Erythroblast (primary cell): ENCODE results near the gene AK3.
"Not testable (repeated sequence)": the region's sequence is repeated elsewhere in the genome, so short reads cannot be mapped to it uniquely, and the experiment has no call there.

ENCODE experiments used
- GATA1 ChIP-seq: IDR thresholded peaks from 2 replicates; pipeline ENCODE4 v1.6.1; 2011; ENCODE audit warnings: low read depth, mild to moderate bottlenecking, control low read depth, low read length, moderate library complexity
- POLR2A ChIP-seq: IDR thresholded peaks from 2 replicates; pipeline ENCODE4 v1.6.1; 2011; ENCODE audit warnings: mild to moderate bottlenecking, low read length

DNA sequence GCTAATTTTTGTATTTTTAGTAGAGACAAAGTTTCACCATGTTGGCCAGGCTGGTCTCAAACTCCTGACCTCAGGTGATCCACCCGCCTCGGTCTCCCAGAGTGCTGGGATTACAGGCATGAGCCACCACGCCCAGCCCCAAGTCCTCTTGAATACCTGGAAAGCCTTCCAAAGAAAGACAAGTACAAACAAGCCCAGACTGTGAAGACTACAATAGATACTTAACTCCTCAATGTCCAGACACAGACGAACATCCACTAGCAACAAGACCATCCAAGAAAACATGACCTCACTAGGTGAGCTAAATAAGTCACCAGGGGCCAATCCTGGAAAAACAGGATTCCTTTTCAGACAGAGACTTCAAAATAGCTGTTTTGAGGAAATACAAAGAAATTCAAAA is 42.2 kb upstream of the AK3 start:
- not testable (repeated sequence) for TF ChIP-seq POLR2A, GATA1
